ENCODE results near the gene STK36. TPM values are rescaled to one million over a fixed set of nuclear protein-coding genes. Genes with fewer than 3 reads are reported as not detected.

The STK36 gene
- polyA plus RNA-seq, 3 donors: 65.8 to 113 (median 107) TPM

DNA sequence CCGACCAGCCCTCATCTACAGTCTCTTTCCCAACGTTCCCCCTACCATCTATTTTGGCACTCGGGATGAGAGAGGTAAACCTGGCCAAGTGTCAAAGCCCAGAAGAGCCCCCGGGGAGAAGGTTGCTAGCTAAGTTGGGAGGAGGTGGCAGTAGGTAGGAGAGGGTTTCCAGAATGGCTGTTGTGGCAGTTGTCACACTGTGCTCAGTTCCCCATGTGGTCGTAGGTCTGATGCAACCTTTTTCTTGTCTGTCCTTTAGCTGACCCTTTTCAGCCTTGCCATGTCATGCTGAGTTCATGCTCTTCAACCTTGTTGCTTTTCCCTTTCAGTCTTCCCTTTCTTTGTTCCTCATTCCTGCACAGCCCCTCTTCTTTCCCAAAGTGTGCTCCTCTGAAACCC, 73.3 kb downstream of the STK36 start:
- no peak for DNase-seq

DNA sequence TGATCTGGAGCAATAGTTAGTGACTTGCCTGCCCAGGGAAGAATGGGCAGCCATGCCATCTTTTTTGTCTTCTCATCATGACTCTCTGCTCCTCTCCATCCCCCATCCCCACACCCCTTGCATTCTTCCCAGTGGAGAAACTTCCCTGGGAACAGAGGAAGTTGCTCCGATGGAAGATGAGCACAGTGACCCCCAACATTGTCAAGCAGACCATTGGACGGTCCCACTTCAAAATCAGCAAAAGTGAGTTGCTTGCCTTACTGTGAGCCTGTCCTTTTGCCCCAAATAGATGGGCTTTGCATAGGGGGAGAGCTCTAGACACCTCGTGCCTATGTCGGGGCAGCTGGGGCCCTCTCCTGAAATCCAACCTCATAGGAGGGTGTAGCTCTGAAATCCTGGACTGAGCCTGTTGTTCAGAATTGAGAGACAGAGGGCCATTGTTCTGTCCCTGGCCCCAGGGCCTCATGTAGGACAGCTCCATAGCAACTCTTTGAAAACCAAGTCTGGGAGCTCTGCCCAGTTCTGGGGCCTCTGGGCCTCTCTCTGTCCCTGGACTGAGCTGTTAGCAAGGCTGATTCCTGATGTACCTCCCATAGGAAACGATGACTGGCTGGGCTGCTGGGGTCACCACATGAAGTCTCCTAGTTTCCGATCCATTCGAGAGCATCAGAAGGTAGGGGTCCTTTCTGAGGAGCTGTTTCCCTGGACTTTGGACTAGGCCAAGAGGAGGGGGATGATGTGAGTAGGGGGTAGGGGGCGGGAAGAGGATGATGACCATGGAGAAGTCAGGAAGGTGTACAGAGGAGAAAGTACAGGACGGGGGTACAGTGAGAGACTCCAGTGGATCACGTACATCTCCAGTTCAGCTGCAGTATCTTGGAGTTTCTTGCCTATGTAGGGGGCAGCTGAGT, 73.9 kb downstream of the STK36 start:
- DNase-seq: no peak

DNA sequence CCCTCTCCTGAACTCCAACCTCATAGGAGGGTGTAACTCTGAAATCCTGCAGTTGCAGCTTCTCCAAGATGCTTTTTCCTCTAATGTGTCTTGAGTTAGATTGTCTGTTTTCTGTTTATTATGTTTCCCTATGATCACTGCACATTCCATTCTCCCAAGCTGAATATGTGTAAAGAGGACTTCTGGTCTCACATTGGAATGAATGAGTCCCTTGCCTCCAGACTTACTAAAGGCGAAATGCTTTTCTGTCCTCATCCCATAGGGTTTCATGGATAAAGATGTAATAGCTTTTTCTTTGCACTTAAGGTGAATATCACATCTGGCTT, 74.5 kb downstream of the STK36 start:
- DNase-seq: no peak

DNA sequence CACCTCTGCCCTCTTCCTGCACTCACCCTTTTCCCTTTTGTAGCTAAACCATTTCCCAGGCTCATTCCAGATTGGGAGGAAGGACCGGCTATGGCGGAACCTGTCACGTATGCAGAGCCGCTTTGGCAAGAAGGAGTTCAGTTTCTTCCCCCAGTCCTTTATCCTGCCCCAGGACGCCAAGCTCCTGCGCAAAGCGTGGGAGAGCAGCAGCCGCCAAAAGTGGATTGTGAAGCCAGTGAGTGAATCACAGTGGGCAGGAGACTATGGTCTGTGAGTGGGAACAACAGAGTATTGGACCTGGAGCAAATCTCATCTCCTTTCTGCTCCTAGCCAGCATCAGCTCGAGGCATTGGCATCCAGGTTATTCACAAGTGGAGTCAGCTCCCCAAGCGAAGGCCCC, 75.1 kb downstream of the STK36 start:
- no peak for DNase-seq

DNA sequence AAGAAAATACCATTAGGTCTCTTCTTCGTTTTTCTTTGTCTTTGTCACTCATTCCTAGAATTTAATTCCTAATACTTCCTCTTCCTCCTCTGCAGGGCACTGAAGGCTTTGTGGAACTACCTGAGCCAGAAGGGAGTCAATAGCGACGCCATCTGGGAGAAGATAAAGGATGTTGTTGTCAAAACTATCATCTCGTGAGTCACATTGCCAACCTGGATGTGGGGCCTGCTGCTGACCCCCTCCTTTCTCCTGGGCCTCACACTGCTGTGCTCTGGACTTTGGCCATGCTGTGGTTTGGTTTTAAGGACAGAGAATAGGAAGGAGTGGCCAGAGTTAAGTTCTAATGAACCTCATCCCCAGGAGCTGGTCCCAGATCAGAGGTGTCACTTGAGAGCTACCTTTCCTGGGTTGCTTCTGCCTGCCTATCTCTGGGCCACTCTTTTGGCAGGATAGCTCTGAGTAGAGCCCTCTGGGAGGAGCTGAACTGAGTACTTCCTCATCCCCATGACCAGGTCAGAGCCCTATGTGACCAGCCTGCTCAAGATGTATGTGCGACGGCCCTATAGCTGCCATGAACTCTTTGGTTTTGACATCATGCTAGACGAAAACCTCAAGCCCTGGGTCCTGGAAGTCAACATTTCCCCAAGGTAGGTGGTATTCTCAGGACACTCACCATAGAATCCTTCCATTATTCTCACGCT, 77.0 kb downstream of the STK36 start:
- no peak for DNase-seq

Other genes starting within 250 kb of the STK36 start
- gene USP37, start 103.7 kb upstream of the STK36 start, polyA plus RNA-seq (ENCODE audit: insufficient read length in 3 of 3): 10 to 100 TPM; 16.1 to 22.6 (median 16.4) TPM
- gene CNOT9, start 103.2 kb upstream of the STK36 start, polyA plus RNA-seq (ENCODE audit: insufficient read length in 3 of 3): 10 to 100 TPM; 47.2 to 57.9 (median 57.1) TPM
- 10 to 100 TPM in 1 of 3 donors, 1 to 10 TPM in 2; 8.2 to 10.1 (median 9.6) TPM for gene PLCD4, start 64.2 kb upstream of the STK36 start, polyA plus RNA-seq (ENCODE audit: insufficient read length in 3 of 3)
- gene ZNF142, start 12.5 kb upstream of the STK36 start, polyA plus RNA-seq (ENCODE audit: insufficient read length in 3 of 3): 10 to 100 TPM; 18.9 to 25.3 (median 20.8) TPM
- 10 to 100 TPM; 53.9 to 61.2 (median 56.5) TPM for gene BCS1L, start 12.4 kb upstream of the STK36 start, polyA plus RNA-seq (ENCODE audit: insufficient read length in 3 of 3)
- 10 to 100 TPM; 43.4 to 45.9 (median 45.3) TPM for gene RNF25, start 84 bp upstream of the STK36 start, polyA plus RNA-seq (ENCODE audit: insufficient read length in 3 of 3)
- 10 to 100 TPM; 30.6 to 44.1 (median 40.2) TPM for gene TTLL4, start 38.7 kb downstream of the STK36 start, polyA plus RNA-seq (ENCODE audit: insufficient read length in 3 of 3)
- gene CYP27A1, start 110.1 kb downstream of the STK36 start, polyA plus RNA-seq (ENCODE audit: insufficient read length in 3 of 3): 10 to 100 TPM; 48.3 to 63.2 (median 59.1) TPM
- under 1 TPM; 0.06 to 0.21 (median 0.12) TPM for gene PRKAG3, start 159.7 kb downstream of the STK36 start, polyA plus RNA-seq (ENCODE audit: insufficient read length in 3 of 3)
- under 1 TPM; 0.36 to 0.61 (median 0.43) TPM for gene WNT6, start 187.7 kb downstream of the STK36 start, polyA plus RNA-seq (ENCODE audit: insufficient read length in 3 of 3)
- gene WNT10A, start 208.8 kb downstream of the STK36 start, polyA plus RNA-seq (ENCODE audit: insufficient read length in 3 of 3): 1 to 10 TPM; 1.0 to 1.6 (median 1.1) TPM

All from renal pelvis (tissue), 4 donors.